SK-N-SH treated with all-trans-retinoic acid at 6 μM for 48 hours (cell line): ENCODE measurements around the gene NHSL2.

Experiments
- CREB5 ChIP-seq: fragments of 250-450 bp; sonication (Bioruptor Pico); IDR thresholded peaks from 2 replicates; pipeline ENCODE4 v1.5.1; 2020; ENCODE audit warnings: low read depth, mild to moderate bottlenecking, moderate library complexity
- CSRNP3 ChIP-seq: fragments of 250-450 bp; sonication (Bioruptor Pico); IDR thresholded peaks from 2 replicates; pipeline ENCODE4 v1.5.1; 2021; ENCODE audit warnings: mild to moderate bottlenecking, moderate library complexity
- ESRRG ChIP-seq: fragments of 250-450 bp; sonication (Bioruptor Pico); IDR thresholded peaks from 2 replicates; pipeline ENCODE4 v1.6.1; 2021; ENCODE audit warnings: mild to moderate bottlenecking
- GLIS3 ChIP-seq: fragments of 250-450 bp; sonication (Bioruptor Pico); IDR thresholded peaks from 2 replicates; pipeline ENCODE4 v1.5.0; 2020; ENCODE audit warnings: mild to moderate bottlenecking, moderate library complexity
- ISL1 ChIP-seq: fragments of 250-450 bp; sonication (Bioruptor Pico); IDR thresholded peaks from 2 replicates; pipeline ENCODE4 v2.1.2; 2022; ENCODE audit warnings: mild to moderate bottlenecking, moderate library complexity
- OSR1 ChIP-seq: fragments of 250-450 bp; sonication (Bioruptor Pico); IDR thresholded peaks from 2 replicates; pipeline ENCODE4 v1.8.0; 2022; ENCODE audit warnings: moderate library complexity, mild to moderate bottlenecking, inconsistent platforms
- PATZ1 ChIP-seq: fragments of 250-450 bp; sonication (Bioruptor Pico); IDR thresholded peaks from 2 replicates; pipeline ENCODE4 v1.8.0; 2020; ENCODE audit warnings: mild to moderate bottlenecking, moderate library complexity, borderline replicate concordance
- PPARA ChIP-seq: fragments of 250-450 bp; sonication (Bioruptor Pico); IDR thresholded peaks from 2 replicates; pipeline ENCODE4 v1.5.0; 2020; ENCODE audit warnings: mild to moderate bottlenecking, borderline replicate concordance
- RARB ChIP-seq: fragments of 250-450 bp; sonication (Bioruptor Pico); IDR thresholded peaks from 2 replicates; pipeline ENCODE4 v1.8.0; 2021; ENCODE audit warnings: mild to moderate bottlenecking, moderate library complexity
- TCF4 ChIP-seq: fragments of 250-450 bp; sonication (Bioruptor Pico); IDR thresholded peaks from 2 replicates; pipeline ENCODE4 v1.8.0; 2021; ENCODE audit warnings: mild to moderate bottlenecking, moderate library complexity, borderline replicate concordance
- ZFP3 ChIP-seq: fragments of 250-450 bp; sonication (Bioruptor Pico); IDR thresholded peaks from 2 replicates; pipeline ENCODE4 v1.5.0; 2020; ENCODE audit warnings: mild to moderate bottlenecking, moderate library complexity
- ZFP30 ChIP-seq: fragments of 450-650 bp; formaldehyde crosslinking; IDR thresholded peaks from 2 replicates; pipeline ENCODE4 v1.5.0; 2022; ENCODE audit warnings: mild to moderate bottlenecking, moderate library complexity
- ZNF565 ChIP-seq: fragments of 450-650 bp; formaldehyde crosslinking; conservative IDR thresholded peaks from 2 replicates; pipeline ENCODE4 v1.5.0; 2020; ENCODE audit warnings: low read depth, mild to moderate bottlenecking, moderate library complexity
- ZNF70 ChIP-seq: fragments of 450-650 bp; formaldehyde crosslinking; IDR thresholded peaks from 2 replicates; pipeline ENCODE4 v1.5.0; 2020; ENCODE audit warnings: mild to moderate bottlenecking, moderate library complexity

- TF ChIP-seq PPARA (CRISPR knock-in tag), result no peak
- TF ChIP-seq CSRNP3 (CRISPR knock-in tag), result no peak
- no peak for TF ChIP-seq PATZ1 (CRISPR knock-in tag)
- TF ChIP-seq ISL1 (CRISPR knock-in tag), result no peak
- no peak for TF ChIP-seq ZFP3 (CRISPR knock-in tag)
- TF ChIP-seq CREB5, result no peak
- no peak for TF ChIP-seq ZNF70 (CRISPR knock-in tag)
- no peak for TF ChIP-seq RARB (CRISPR knock-in tag)
- no peak for TF ChIP-seq TCF4 (CRISPR knock-in tag)
- TF ChIP-seq ESRRG (CRISPR knock-in tag), result no peak
- no peak for TF ChIP-seq GLIS3 (CRISPR knock-in tag)
- no peak for TF ChIP-seq ZNF565 (CRISPR knock-in tag)
- no peak for TF ChIP-seq OSR1 (CRISPR knock-in tag)
- no peak for TF ChIP-seq ZFP30
Measured at GRCh38 chrX:71871367-71871766, 39.3 kb upstream of the NHSL2 start.
